ENCODE measurements around the gene NUFIP1. TPM values are rescaled to one million over a fixed set of nuclear protein-coding genes. Genes with fewer than 3 reads are reported as not detected.
"Not testable (repeated sequence)": the region's sequence is repeated elsewhere in the genome, so short reads cannot be mapped to it uniquely, and the experiment has no call there.

NUFIP1 gene
- polyA plus RNA-seq, 3 donors = 0.83 to 1.1 (median 0.95) TPM

GRCh38 chr13:44899967-44900366, 89.3 kb downstream of the NUFIP1 start:
- no peaks in the 10 kb centered on the region for H3K4me1 Mint-ChIP-seq
- H3K79me2 ChIP-seq (ENCODE audit: insufficient read depth, low read length) = no peaks in the 10 kb centered on the region
- H3K9me3 ChIP-seq (replicated peaks in 1 of 2; ENCODE audit: control insufficient read depth in 1 of 2, insufficient read depth in 1 of 2, low read length in 2 of 2) = no peaks in the 10 kb centered on the region
- no peaks in the 10 kb centered on the region for H3K27me3 ChIP-seq (ENCODE audit: control insufficient read depth in 2 of 2, insufficient read depth in 2 of 2, low read length in 2 of 2)
- H3K9me3 Mint-ChIP-seq = peaks cover 0 to 4% (median 3%) of the 10 kb centered on the region in 7 donors
- H2AFZ ChIP-seq (ENCODE audit: insufficient read depth, low read depth, low read length, poor library complexity, severe bottlenecking) = no peak overlapping the region
- no peak overlapping the region for H3K27ac Mint-ChIP-seq
- H3K36me3 ChIP-seq (replicated peaks in 1 of 2; ENCODE audit: control insufficient read depth in 1 of 2, insufficient read depth in 2 of 2, low read length in 2 of 2) = no peaks in the 10 kb centered on the region
- no peak overlapping the region for H3K4me3 Mint-ChIP-seq
- intact Hi-C loops (cut with micrococcal nuclease) = no loop called here
- peaks cover 0 to 2% (median 2%) of the 10 kb centered on the region in 3 donors for H3K27me3 Mint-ChIP-seq (ENCODE audit: low read depth in 3 of 3)
- DNase-seq = no peak
- 83% methylated on average over 1 of the region's 2 CpGs for WGBS (ENCODE audit: insufficient coverage)
- TF ChIP-seq CTCF (IDR thresholded peaks at IDR 0.05) = no peak
- H3K9ac ChIP-seq (ENCODE audit: insufficient read depth, low read length, poor library complexity, severe bottlenecking) = no peak overlapping the region
- H3K27ac ChIP-seq (ENCODE audit: low read depth in 1 of 2, low read length in 2 of 2) = no peak overlapping the region
- H3K4me2 ChIP-seq (replicated peaks; ENCODE audit: extremely low read depth, low read length, poor library complexity, severe bottlenecking) = no peak overlapping the region
- H3K4me1 ChIP-seq (ENCODE audit: control insufficient read depth in 1 of 2, insufficient read depth in 2 of 2, low read length in 2 of 2) = no peaks in the 10 kb centered on the region
- no peak overlapping the region for H3K4me3 ChIP-seq (replicated peaks in 1 of 3; ENCODE audit: low read depth in 2 of 3, low read length in 3 of 3)
- H4K20me1 ChIP-seq (ENCODE audit: insufficient read depth, low read length) = no peaks in the 10 kb centered on the region
- no peaks in the 10 kb centered on the region for H3K36me3 Mint-ChIP-seq

- H2AFZ ChIP-seq (ENCODE audit: insufficient read depth, low read depth, low read length, poor library complexity, severe bottlenecking); H3K27me3 ChIP-seq (ENCODE audit: control insufficient read depth in 2 of 2, insufficient read depth in 2 of 2, low read length in 2 of 2); H3K36me3 ChIP-seq (replicated peaks in 1 of 2; ENCODE audit: control insufficient read depth in 1 of 2, insufficient read depth in 2 of 2, low read length in 2 of 2); H4K20me1 ChIP-seq (ENCODE audit: insufficient read depth, low read length); DNase-seq; H3K4me3 ChIP-seq (replicated peaks in 1 of 3; ENCODE audit: low read depth in 2 of 3, low read length in 3 of 3); H3K4me1 Mint-ChIP-seq; H3K27ac ChIP-seq (ENCODE audit: low read depth in 1 of 2, low read length in 2 of 2); H3K9ac ChIP-seq (ENCODE audit: insufficient read depth, low read length, poor library complexity, severe bottlenecking); H3K4me2 ChIP-seq (replicated peaks; ENCODE audit: extremely low read depth, low read length, poor library complexity, severe bottlenecking); H3K79me2 ChIP-seq (ENCODE audit: insufficient read depth, low read length); H3K4me3 Mint-ChIP-seq; H3K9me3 Mint-ChIP-seq; intact Hi-C loops (cut with micrococcal nuclease); H3K27me3 Mint-ChIP-seq (ENCODE audit: low read depth in 3 of 3); H3K36me3 Mint-ChIP-seq; H3K4me1 ChIP-seq (ENCODE audit: control insufficient read depth in 1 of 2, insufficient read depth in 2 of 2, low read length in 2 of 2); H3K9me3 ChIP-seq (replicated peaks in 1 of 2; ENCODE audit: control insufficient read depth in 1 of 2, insufficient read depth in 1 of 2, low read length in 2 of 2): not testable (repeated sequence)
- peak overlapping the region in 1 of 7 donors; percentile 14 for H3K27ac Mint-ChIP-seq
- 89% methylated on average over 1 of the region's 2 CpGs for WGBS (ENCODE audit: insufficient coverage)
Measured at GRCh38 chr13:44898308-44898707, 91.0 kb downstream of the NUFIP1 start.
